Measurements from ENCODE around the gene CNN2. TPM values are rescaled to one million over a fixed set of nuclear protein-coding genes. Genes with fewer than 3 reads are reported as not detected.
A peak's percentile ranks its signal among the peaks of the same experiment; 100 is the strongest.

The CNN2 gene
- total RNA-seq, 1 experiment from 2014 or later, result 524 TPM

GRCh38 chr19:1028062-1028926, 1.9 kb downstream of the CNN2 start:
- peaks cover 23 to 33% (median 32%) of the 10 kb centered on the region in 3 experiments; a peak in 6 of 7 replicates for H3K36me3 Mint-ChIP-seq (ENCODE audit: insufficient read depth in 1 of 3, low read depth in 3 of 3)
- peak; percentile 77 for DNase-seq
- H2BK12ac ChIP-seq (ENCODE audit: insufficient read length, low read depth, low read length), result no peak overlapping the region
- peak overlapping the region in 2 of 3 experiments; percentile 39 to 76; a peak in 1 of 7 replicates for H3K27ac Mint-ChIP-seq
- no peaks in the 10 kb centered on the region; the same call in 1 of the 2 replicates for H3K27me3 Mint-ChIP-seq (ENCODE audit: low read depth)
- no peak overlapping the region for H3K56ac ChIP-seq (ENCODE audit: insufficient read length, low read depth, low read length)
- no peaks in the 10 kb centered on the region for H3K4me1 ChIP-seq (ENCODE audit: insufficient read depth, low read length)
- H3K23ac ChIP-seq (ENCODE audit: insufficient read length, low read depth, low read length), result no peak overlapping the region
- no peaks in the 10 kb centered on the region for H3K9me3 Mint-ChIP-seq
- H2BK120ac ChIP-seq (ENCODE audit: low read depth, low read length, poor library complexity, severe bottlenecking), result no peak overlapping the region
- H4K5ac ChIP-seq (ENCODE audit: insufficient read length, low read depth, low read length), result no peak overlapping the region
- no peaks in the 10 kb centered on the region for H3K9me3 ChIP-seq (ENCODE audit: control insufficient read depth, low read depth, low read length)
- H4K91ac ChIP-seq (ENCODE audit: insufficient read length, low read depth, low read length), result no peak overlapping the region
- H3K4me1 Mint-ChIP-seq, result peaks cover 4 to 22% of the 10 kb centered on the region in 2 experiments; a peak in 3 of 4 replicates
- peak overlapping the region; percentile 85 for H3K14ac ChIP-seq (ENCODE audit: insufficient read depth, low read length)
- peaks cover 15% of the 10 kb centered on the region; the same call in 1 of the 2 replicates for H3K79me2 ChIP-seq (ENCODE audit: insufficient read depth, low read length)
- H3K4me2 ChIP-seq (ENCODE audit: insufficient read depth, insufficient read length, low read length), result peak overlapping the region; percentile 90
- no peak overlapping the region for H2BK5ac ChIP-seq (ENCODE audit: insufficient read length, low read length)
- peak overlapping the region; percentile 100 for H3K18ac ChIP-seq (ENCODE audit: insufficient read length, low read depth, low read length)
- H2BK20ac ChIP-seq (ENCODE audit: low read depth, low read length, poor library complexity, severe bottlenecking), result no peak overlapping the region
- WGBS (ENCODE audit: extremely low coverage, insufficient read length, low lambda C conversion rate), result no CpG with 5 or more reads among the region's 58 CpGs
- H3K79me1 ChIP-seq (ENCODE audit: insufficient read depth, low read depth, low read length, poor library complexity, severe bottlenecking), result peaks cover 7% of the 10 kb centered on the region
- H2AK5ac ChIP-seq (ENCODE audit: insufficient read length, low read length), result no peak overlapping the region
- H2AFZ ChIP-seq (ENCODE audit: low read length), result no peak overlapping the region
- no peaks in the 10 kb centered on the region for H3K27me3 ChIP-seq (ENCODE audit: insufficient read depth, low read length)
- H2BK15ac ChIP-seq (ENCODE audit: low read depth, low read length), result no peak overlapping the region
- H3K23me2 ChIP-seq (ENCODE audit: insufficient read length, low read depth, low read length, poor library complexity, severe bottlenecking), result peaks cover 16% of the 10 kb centered on the region
- H4K8ac ChIP-seq (replicated peaks; ENCODE audit: insufficient read length, low read depth, low read length), result no peak overlapping the region
- no peak overlapping the region for H3K4ac ChIP-seq (ENCODE audit: low read depth, low read length)
- no peak overlapping the region for H3T11ph ChIP-seq (ENCODE audit: low read length)
- TF ChIP-seq, protein P1, sequence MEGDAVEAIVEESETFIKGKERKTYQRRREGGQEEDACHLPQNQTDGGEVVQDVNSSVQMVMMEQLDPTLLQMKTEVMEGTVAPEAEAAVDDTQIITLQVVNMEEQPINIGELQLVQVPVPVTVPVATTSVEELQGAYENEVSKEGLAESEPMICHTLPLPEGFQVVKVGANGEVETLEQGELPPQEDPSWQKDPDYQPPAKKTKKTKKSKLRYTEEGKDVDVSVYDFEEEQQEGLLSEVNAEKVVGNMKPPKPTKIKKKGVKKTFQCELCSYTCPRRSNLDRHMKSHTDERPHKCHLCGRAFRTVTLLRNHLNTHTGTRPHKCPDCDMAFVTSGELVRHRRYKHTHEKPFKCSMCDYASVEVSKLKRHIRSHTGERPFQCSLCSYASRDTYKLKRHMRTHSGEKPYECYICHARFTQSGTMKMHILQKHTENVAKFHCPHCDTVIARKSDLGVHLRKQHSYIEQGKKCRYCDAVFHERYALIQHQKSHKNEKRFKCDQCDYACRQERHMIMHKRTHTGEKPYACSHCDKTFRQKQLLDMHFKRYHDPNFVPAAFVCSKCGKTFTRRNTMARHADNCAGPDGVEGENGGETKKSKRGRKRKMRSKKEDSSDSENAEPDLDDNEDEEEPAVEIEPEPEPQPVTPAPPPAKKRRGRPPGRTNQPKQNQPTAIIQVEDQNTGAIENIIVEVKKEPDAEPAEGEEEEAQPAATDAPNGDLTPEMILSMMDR (conservative IDR thresholded peaks at IDR 0.05), result no peak
- H3K27ac ChIP-seq (ENCODE audit: insufficient read length, low read depth, low read length), result no peak overlapping the region
- peak overlapping the region; percentile 86 to 91 for H3K4me3 Mint-ChIP-seq
- H4K20me1 ChIP-seq (ENCODE audit: control insufficient read depth, insufficient read depth, insufficient read length), result no peaks in the 10 kb centered on the region
- H3K9ac ChIP-seq (ENCODE audit: extremely low read depth, insufficient read length, low read length), result peak overlapping the region; percentile 42

Measured in H9 (cell line).